K562 (cell line): ENCODE data around the gene ZNF335. TPM values are rescaled to one million over a fixed set of nuclear protein-coding genes. Genes with fewer than 3 reads are reported as not detected.
A peak's percentile ranks its signal among the peaks of the same experiment; 100 is the strongest.

ENCODE experiments used
- CBX1 ChIP-seq: sonication (generic); IDR thresholded peaks from 2 replicates; pipeline ENCODE4 v1.6.1; 2016; ENCODE audit warnings: antibody characterized with exemption, low read depth, mild to moderate bottlenecking
- CHD4 ChIP-seq: fragments of 200-600 bp; sonication (generic); IDR thresholded peaks from 3 replicates; pipeline ENCODE4 v1.6.1; 2012; ENCODE audit warnings: low read depth, mild to moderate bottlenecking, mixed read lengths, low read length, inconsistent platforms; ENCODE audit not compliant: insufficient read depth, insufficient replicate concordance, poor library complexity, severe bottlenecking
- FOXK1 ChIP-seq: sonication (generic); formaldehyde crosslinking; IDR thresholded peaks from 2 replicates; pipeline ENCODE4 v1.8.0; 2022; ENCODE audit warnings: missing genetic modification reagents, mild to moderate bottlenecking, borderline replicate concordance
- HDAC3 ChIP-seq: fragments of 450-650 bp; IDR thresholded peaks from 2 replicates; pipeline ENCODE4 v1.6.1; 2018; ENCODE audit warnings: borderline replicate concordance, mild to moderate bottlenecking, moderate library complexity; ENCODE audit not compliant: partially characterized antibody
- NCOA1 ChIP-seq: fragments of 450-650 bp; IDR thresholded peaks from 2 replicates; pipeline ENCODE4 v1.6.1; 2016; ENCODE audit warnings: low read depth
- PURB ChIP-seq: sonication (generic); formaldehyde crosslinking; IDR thresholded peaks from 2 replicates; pipeline ENCODE4 v1.9.0; 2021; ENCODE audit warnings: low read depth, mild to moderate bottlenecking, missing genetic modification reagents
- SMARCB1 ChIP-seq: IDR thresholded peaks from 2 replicates; pipeline ENCODE4 v1.6.1; 2011; ENCODE audit warnings: improper control_type of control experiment, low read depth; ENCODE audit not compliant: insufficient read length
- SMARCC2 ChIP-seq: fragments of 450-650 bp; IDR thresholded peaks from 2 replicates; pipeline ENCODE4 v1.6.1; 2017; ENCODE audit warnings: antibody characterized with exemption, moderate library complexity, mild to moderate bottlenecking, low read depth
- SREBF2 ChIP-seq: sonication (generic); formaldehyde crosslinking; IDR thresholded peaks from 2 replicates; pipeline ENCODE4 v1.4.0; 2020; ENCODE audit warnings: mild to moderate bottlenecking, missing genetic modification reagents
- ZBTB1 ChIP-seq: sonication (generic); formaldehyde crosslinking; IDR thresholded peaks from 2 replicates; pipeline ENCODE4 v1.8.1; 2023; ENCODE audit warnings: missing genetic modification reagents, low read depth, mild to moderate bottlenecking, borderline replicate concordance
- ZBTB7A ChIP-seq: IDR thresholded peaks from 2 replicates; pipeline ENCODE4 v1.6.1; 2011; ENCODE audit warnings: low read depth, mild to moderate bottlenecking, low read length, moderate library complexity, borderline replicate concordance; ENCODE audit not compliant: control insufficient read depth
- ZNF232 ChIP-seq: sonication (generic); formaldehyde crosslinking; IDR thresholded peaks from 2 replicates; pipeline ENCODE4 v1.8.0; 2022; ENCODE audit warnings: mild to moderate bottlenecking, missing genetic modification reagents
- ZNF354B ChIP-seq: fragments of 250-450 bp; sonication (Bioruptor Pico); IDR thresholded peaks from 2 replicates; pipeline ENCODE4 v1.4.0; 2020
- ZNF431 ChIP-seq: sonication (generic); formaldehyde crosslinking; IDR thresholded peaks from 2 replicates; pipeline ENCODE4 v1.8.0; 2022; ENCODE audit warnings: mild to moderate bottlenecking, missing genetic modification reagents
- polyA plus RNA-seq, 8 experiments: library from polyadenylated mRNA; depleted of rRNA in 4 of 8; stranded (reverse) in 5 of 8; unstranded in 3 of 8; fragments of >200 nt; fragmentation: Nextera tagmentation in 2 of 8; fragmentation: Illumina TruSeq in 1 of 8; extraction: Ambion mirVana in 2 of 8; extraction: Trizol in 1 of 8; gene quantifications; 2 replicates each; pipeline versions ENCODE4 v1.2.1 to v1.2.3, GENCODE V29; 2011 to 2014; ENCODE audit warnings: inconsistent platforms in 1 of 8, missing spikeins in 1 of 8
- total RNA-seq, 7 experiments: library from RNA; depleted of rRNA in 6 of 7; stranded (reverse); fragments of >200 nt in 6 of 7; fragmentation: Illumina TruSeq in 2 of 7; extraction: Trizol in 2 of 7; gene quantifications; 2 replicates each; pipeline versions ENCODE4 v1.2.1 to v1.2.3, GENCODE V29; 2011 to 2021; ENCODE audit warnings: low replicate concordance in 1 of 7
- TF ChIP-seq, protein P1 (sequence below): fragments of 450-650 bp; formaldehyde crosslinking; IDR thresholded peaks from 2 replicates; pipeline ENCODE4 v1.4.0; 2020; ENCODE audit warnings: mild to moderate bottlenecking
- TF ChIP-seq, protein P2 (sequence below), 2 experiments: IDR thresholded peaks; 2 replicates each; pipeline ENCODE4 v1.6.1; 2011; ENCODE audit warnings: borderline replicate concordance in 1 of 2, control low read depth in 1 of 2, low read depth in 1 of 2, low read length in 1 of 2, mild to moderate bottlenecking in 1 of 2, mixed read lengths in 1 of 2, moderate library complexity in 1 of 2; ENCODE audit not compliant: insufficient read depth in 1 of 2, insufficient read length in 1 of 2, poor library complexity in 1 of 2, severe bottlenecking in 1 of 2; ENCODE audit errors: extremely low read depth in 1 of 2
- TF ChIP-seq, protein P3 (sequence below): fragments of 250-450 bp; sonication (Bioruptor Pico); IDR thresholded peaks from 2 replicates; pipeline ENCODE4 v1.6.1; 2021; ENCODE audit warnings: mild to moderate bottlenecking
- TF ChIP-seq, protein P4 (sequence below), 2 experiments: fragments of 450-650 bp in 1 of 2; IDR thresholded peaks; 2 replicates each; pipeline ENCODE4 v1.6.1; 2011 to 2017; ENCODE audit warnings: low read depth in 2 of 2, antibody characterized with exemption in 1 of 2, borderline replicate concordance in 1 of 2, low read length in 1 of 2, mild to moderate bottlenecking in 1 of 2, mixed read lengths in 1 of 2; ENCODE audit not compliant: control insufficient read depth in 1 of 2

The ZNF335 gene
- total and polyA plus RNA-seq, 9 of the 15 experiments (the other 6 are each of a cell fraction or from before 2014, with no cell fraction given): 0.39 to 16.0 (median 7.6) TPM

GRCh38 chr20:45933266-45934045 is 38.5 kb downstream of the ZNF335 start (continued):
- TF ChIP-seq, protein P1, sequence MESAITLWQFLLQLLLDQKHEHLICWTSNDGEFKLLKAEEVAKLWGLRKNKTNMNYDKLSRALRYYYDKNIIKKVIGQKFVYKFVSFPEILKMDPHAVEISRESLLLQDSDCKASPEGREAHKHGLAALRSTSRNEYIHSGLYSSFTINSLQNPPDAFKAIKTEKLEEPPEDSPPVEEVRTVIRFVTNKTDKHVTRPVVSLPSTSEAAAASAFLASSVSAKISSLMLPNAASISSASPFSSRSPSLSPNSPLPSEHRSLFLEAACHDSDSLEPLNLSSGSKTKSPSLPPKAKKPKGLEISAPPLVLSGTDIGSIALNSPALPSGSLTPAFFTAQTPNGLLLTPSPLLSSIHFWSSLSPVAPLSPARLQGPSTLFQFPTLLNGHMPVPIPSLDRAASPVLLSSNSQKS (CRISPR knock-in tag): no peak
- TF ChIP-seq ZNF354B (CRISPR knock-in tag): no peak
- no peak for TF ChIP-seq HDAC3
- no peak for TF ChIP-seq SREBF2
- no peak for TF ChIP-seq CHD4
- no peak for TF ChIP-seq ZNF431 (CRISPR knock-in tag)
- TF ChIP-seq ZBTB7A: peak; percentile 71; the same call in 1 of the 2 replicates
- TF ChIP-seq, protein P2, sequence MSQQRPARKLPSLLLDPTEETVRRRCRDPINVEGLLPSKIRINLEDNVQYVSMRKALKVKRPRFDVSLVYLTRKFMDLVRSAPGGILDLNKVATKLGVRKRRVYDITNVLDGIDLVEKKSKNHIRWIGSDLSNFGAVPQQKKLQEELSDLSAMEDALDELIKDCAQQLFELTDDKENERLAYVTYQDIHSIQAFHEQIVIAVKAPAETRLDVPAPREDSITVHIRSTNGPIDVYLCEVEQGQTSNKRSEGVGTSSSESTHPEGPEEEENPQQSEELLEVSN (IDR thresholded peaks at IDR 0.05; ENCODE audit: borderline replicate concordance in 1 of 2, extremely low read depth in 1 of 2, insufficient read depth in 1 of 2, insufficient read length in 1 of 2, low read depth in 1 of 2, low read length in 1 of 2, poor library complexity in 1 of 2, severe bottlenecking in 1 of 2): no peak
- TF ChIP-seq CBX1: no peak
- no peak for TF ChIP-seq FOXK1 (CRISPR knock-in tag)
- TF ChIP-seq, protein P3, sequence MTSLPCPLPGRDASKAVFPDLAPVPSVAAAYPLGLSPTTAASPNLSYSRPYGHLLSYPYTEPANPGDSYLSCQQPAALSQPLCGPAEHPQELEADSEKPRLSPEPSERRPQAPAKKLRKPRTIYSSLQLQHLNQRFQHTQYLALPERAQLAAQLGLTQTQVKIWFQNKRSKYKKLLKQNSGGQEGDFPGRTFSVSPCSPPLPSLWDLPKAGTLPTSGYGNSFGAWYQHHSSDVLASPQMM (CRISPR knock-in tag): no peak
- TF ChIP-seq SMARCB1: no peak
- TF ChIP-seq SMARCC2: no peak
- TF ChIP-seq, protein P4, sequence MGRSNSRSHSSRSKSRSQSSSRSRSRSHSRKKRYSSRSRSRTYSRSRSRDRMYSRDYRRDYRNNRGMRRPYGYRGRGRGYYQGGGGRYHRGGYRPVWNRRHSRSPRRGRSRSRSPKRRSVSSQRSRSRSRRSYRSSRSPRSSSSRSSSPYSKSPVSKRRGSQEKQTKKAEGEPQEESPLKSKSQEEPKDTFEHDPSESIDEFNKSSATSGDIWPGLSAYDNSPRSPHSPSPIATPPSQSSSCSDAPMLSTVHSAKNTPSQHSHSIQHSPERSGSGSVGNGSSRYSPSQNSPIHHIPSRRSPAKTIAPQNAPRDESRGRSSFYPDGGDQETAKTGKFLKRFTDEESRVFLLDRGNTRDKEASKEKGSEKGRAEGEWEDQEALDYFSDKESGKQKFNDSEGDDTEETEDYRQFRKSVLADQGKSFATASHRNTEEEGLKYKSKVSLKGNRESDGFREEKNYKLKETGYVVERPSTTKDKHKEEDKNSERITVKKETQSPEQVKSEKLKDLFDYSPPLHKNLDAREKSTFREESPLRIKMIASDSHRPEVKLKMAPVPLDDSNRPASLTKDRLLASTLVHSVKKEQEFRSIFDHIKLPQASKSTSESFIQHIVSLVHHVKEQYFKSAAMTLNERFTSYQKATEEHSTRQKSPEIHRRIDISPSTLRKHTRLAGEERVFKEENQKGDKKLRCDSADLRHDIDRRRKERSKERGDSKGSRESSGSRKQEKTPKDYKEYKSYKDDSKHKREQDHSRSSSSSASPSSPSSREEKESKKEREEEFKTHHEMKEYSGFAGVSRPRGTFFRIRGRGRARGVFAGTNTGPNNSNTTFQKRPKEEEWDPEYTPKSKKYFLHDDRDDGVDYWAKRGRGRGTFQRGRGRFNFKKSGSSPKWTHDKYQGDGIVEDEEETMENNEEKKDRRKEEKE (IDR thresholded peaks at IDR 0.05; ENCODE audit: borderline replicate concordance in 1 of 2, control insufficient read depth in 1 of 2, low read depth in 2 of 2, low read length in 1 of 2): no peak
- no peak for TF ChIP-seq ZNF232 (CRISPR knock-in tag)
- no peak for TF ChIP-seq PURB (CRISPR knock-in tag)
- no peak for TF ChIP-seq NCOA1
- no peak for TF ChIP-seq ZBTB1 (CRISPR knock-in tag)
